ENCODE measurements around the gene LRBA.

DNA sequence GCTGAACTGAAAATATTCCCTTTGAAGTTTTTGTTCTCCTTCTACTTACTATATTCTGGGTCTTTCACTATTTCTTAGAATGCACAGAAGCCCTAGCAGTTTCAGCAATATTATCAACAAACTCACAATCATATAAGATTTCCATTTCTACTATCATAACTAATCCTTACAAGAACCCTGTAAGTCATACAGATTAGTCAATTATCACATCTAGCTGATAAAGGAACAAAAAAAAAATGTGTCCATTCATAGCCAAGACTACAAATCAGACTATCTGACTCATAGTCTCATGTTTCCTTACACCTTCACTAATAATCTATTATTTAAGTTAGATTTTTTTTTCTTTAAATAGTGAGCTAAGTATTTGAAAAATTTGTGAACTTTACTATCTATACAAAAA lies 72.5 kb downstream of the LRBA start:
- TF ChIP-seq, protein P1, sequence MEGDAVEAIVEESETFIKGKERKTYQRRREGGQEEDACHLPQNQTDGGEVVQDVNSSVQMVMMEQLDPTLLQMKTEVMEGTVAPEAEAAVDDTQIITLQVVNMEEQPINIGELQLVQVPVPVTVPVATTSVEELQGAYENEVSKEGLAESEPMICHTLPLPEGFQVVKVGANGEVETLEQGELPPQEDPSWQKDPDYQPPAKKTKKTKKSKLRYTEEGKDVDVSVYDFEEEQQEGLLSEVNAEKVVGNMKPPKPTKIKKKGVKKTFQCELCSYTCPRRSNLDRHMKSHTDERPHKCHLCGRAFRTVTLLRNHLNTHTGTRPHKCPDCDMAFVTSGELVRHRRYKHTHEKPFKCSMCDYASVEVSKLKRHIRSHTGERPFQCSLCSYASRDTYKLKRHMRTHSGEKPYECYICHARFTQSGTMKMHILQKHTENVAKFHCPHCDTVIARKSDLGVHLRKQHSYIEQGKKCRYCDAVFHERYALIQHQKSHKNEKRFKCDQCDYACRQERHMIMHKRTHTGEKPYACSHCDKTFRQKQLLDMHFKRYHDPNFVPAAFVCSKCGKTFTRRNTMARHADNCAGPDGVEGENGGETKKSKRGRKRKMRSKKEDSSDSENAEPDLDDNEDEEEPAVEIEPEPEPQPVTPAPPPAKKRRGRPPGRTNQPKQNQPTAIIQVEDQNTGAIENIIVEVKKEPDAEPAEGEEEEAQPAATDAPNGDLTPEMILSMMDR (conservative IDR thresholded peaks at IDR 0.05): no peak
- no peak for TF ChIP-seq EZH2 (IDR thresholded peaks at IDR 0.05; ENCODE audit: low read depth)

Data from PC-9 (cell line).